HepG2 (cell line): ENCODE results near the gene WIPF2. TPM values are rescaled to one million over a fixed set of nuclear protein-coding genes. Genes with fewer than 3 reads are reported as not detected.

ENCODE experiments used
- FOSL2 ChIP-seq: sonication (generic); formaldehyde crosslinking; IDR thresholded peaks from 2 replicates; pipeline ENCODE4 v1.4.0; 2020; ENCODE audit warnings: missing genetic modification reagents
- MZF1 ChIP-seq: sonication (generic); formaldehyde crosslinking; IDR thresholded peaks from 2 replicates; pipeline ENCODE4 v1.8.1; 2023; ENCODE audit warnings: mild to moderate bottlenecking, missing genetic modification reagents, borderline replicate concordance
- SNAPC4 ChIP-seq: sonication (generic); formaldehyde crosslinking; IDR thresholded peaks from 2 replicates; pipeline ENCODE4 v1.4.0; 2020; ENCODE audit warnings: mild to moderate bottlenecking, missing genetic modification reagents
- ZBTB10 ChIP-seq: sonication (generic); formaldehyde crosslinking; IDR thresholded peaks from 2 replicates; pipeline ENCODE4 v1.4.0; 2020; ENCODE audit warnings: missing genetic modification reagents, borderline replicate concordance
- ZBTB20 ChIP-seq: sonication (generic); formaldehyde crosslinking; IDR thresholded peaks from 2 replicates; pipeline ENCODE4 v1.8.1; 2023; ENCODE audit warnings: missing genetic modification reagents, low read depth, mild to moderate bottlenecking, borderline replicate concordance
- ZNF234 ChIP-seq: sonication (generic); formaldehyde crosslinking; conservative IDR thresholded peaks from 2 replicates; pipeline ENCODE4 v1.5.1; 2020; ENCODE audit warnings: mild to moderate bottlenecking, missing genetic modification reagents
- ZNF24 ChIP-seq: fragments of 450-650 bp; IDR thresholded peaks from 2 replicates; pipeline ENCODE4 v1.6.1; 2017; ENCODE audit warnings: antibody characterized with exemption, mild to moderate bottlenecking
- ZNF354B ChIP-seq: sonication (generic); formaldehyde crosslinking; IDR thresholded peaks from 2 replicates; pipeline ENCODE4 v1.8.0; 2022; ENCODE audit warnings: mild to moderate bottlenecking, missing genetic modification reagents
- ZNF646 ChIP-seq: sonication (generic); formaldehyde crosslinking; IDR thresholded peaks from 2 replicates; pipeline ENCODE4 v1.9.0; 2021; ENCODE audit warnings: mild to moderate bottlenecking, missing genetic modification reagents
- ZNF7 ChIP-seq: IDR thresholded peaks from 2 replicates; pipeline ENCODE4 v1.6.1; 2016; ENCODE audit warnings: missing biosample characterization, missing genetic modification reagents
- ZNF709 ChIP-seq: sonication (generic); formaldehyde crosslinking; IDR thresholded peaks from 2 replicates; pipeline ENCODE4 v1.5.0; 2020; ENCODE audit warnings: mild to moderate bottlenecking, missing genetic modification reagents
- ZSCAN5A ChIP-seq: sonication (generic); formaldehyde crosslinking; IDR thresholded peaks from 2 replicates; pipeline ENCODE4 v1.8.0; 2022; ENCODE audit warnings: mild to moderate bottlenecking, missing genetic modification reagents, borderline replicate concordance
- polyA plus RNA-seq, 8 experiments: library from polyadenylated mRNA; depleted of rRNA in 3 of 8; stranded (reverse) in 7 of 8; unstranded in 1 of 8; fragments of >200 nt; fragmentation: Illumina TruSeq in 4 of 8; extraction: Trizol in 4 of 8; gene quantifications; 2 replicates each; pipeline versions ENCODE4 v1.2.1 to v1.2.3, GENCODE V29; 2011 to 2016; ENCODE audit warnings: low read depth in 4 of 8, missing spikeins in 1 of 8, mixed read lengths in 1 of 8; ENCODE audit not compliant: insufficient read depth in 1 of 8
- total RNA-seq, 5 experiments: library from RNA; depleted of rRNA; stranded (reverse); fragments of >200 nt; fragmentation: Illumina TruSeq; extraction: Trizol; gene quantifications; 2 replicates each; pipeline ENCODE4 v1.2.3, GENCODE V29; 2016; ENCODE audit warnings: low read depth in 1 of 5

The WIPF2 gene
- total and polyA plus RNA-seq, 2 of the 13 experiments (the other 11 are each of a cell fraction or from before 2014, with no cell fraction given), result 7.2 to 10.8 TPM

- TF ChIP-seq ZNF646 (no peak), SNAPC4 (CRISPR knock-in tag) (peak; percentile 61; the same call in 1 of the 2 replicates), ZNF709 (CRISPR knock-in tag) (peak; percentile 36; the same call in 1 of the 2 replicates), ZNF354B (peak; percentile 89; the same call in 1 of the 2 replicates), ZSCAN5A (CRISPR knock-in tag) (peak; percentile 89; the same call in 1 of the 2 replicates), ZBTB20 (CRISPR knock-in tag) (no peak), ZBTB10 (no peak), FOSL2 (CRISPR knock-in tag) (peak; percentile 52), ZNF7 (CRISPR knock-in tag) (no peak), MZF1 (CRISPR knock-in tag) (no peak), ZNF24 (no peak), ZNF234 (CRISPR knock-in tag) (no peak)
These were observed 68.6 kb downstream of the WIPF2 start, which contains the start of gene CDC6 (continued) for GRCh38 chr17:40287494-40288369.
